Ascending aorta (tissue), 2 donors: ENCODE measurements around the gene TEX52. TPM values are rescaled to one million over a fixed set of nuclear protein-coding genes. Genes with fewer than 3 reads are reported as not detected.

ENCODE experiments used
- DNase-seq, 2 donors: peaks; one replicate each; pipeline ENCODE4 v3.0.0-alpha.2; 2019; ENCODE audit warnings: low spot score in 2 of 2
- H3K27ac ChIP-seq, 2 donors: fragments of 200-600 bp; sonication (generic); one replicate each; pipeline ENCODE4 v1.5.1; 2016 to 2017; ENCODE audit warnings: mild to moderate bottlenecking in 1 of 2
- H3K27me3 ChIP-seq: fragments of 200-600 bp; sonication (generic); one replicate; pipeline ENCODE4 v1.5.1; 2017
- H3K36me3 ChIP-seq, 2 donors: fragments of 200-600 bp; sonication (generic); one replicate each; pipeline ENCODE4 v1.5.1; 2016
- H3K4me1 ChIP-seq, 2 donors: fragments of 200-600 bp; sonication (generic); one replicate each; pipeline ENCODE4 v1.5.1; 2016 to 2017; ENCODE audit warnings: mild to moderate bottlenecking in 1 of 2
- H3K4me3 ChIP-seq, 2 donors: fragments of 200-600 bp; sonication (generic); one replicate each; pipeline ENCODE4 v1.5.1; 2016 to 2017; ENCODE audit warnings: mild to moderate bottlenecking in 1 of 2
- H3K9me3 ChIP-seq, 2 donors: fragments of 200-600 bp; sonication (generic); one replicate each; pipeline ENCODE4 v1.5.1; 2016
- intact Hi-C: fragments of 100-400 bp; cut with DNase I; formaldehyde crosslinking; loops from one replicate; pipeline ENCODE4 v1.15.1; 2023
- total RNA-seq: library from RNA; depleted of rRNA; stranded (reverse); fragments of >200 nt; gene quantifications from one replicate; pipeline ENCODE4 v1.1.0, GENCODE V29; 2016
- TF ChIP-seq, protein P1 (sequence below), 3 experiments: fragments of 200-600 bp in 2 of 3; fragments of 450-650 bp in 1 of 3; sonication (generic) in 2 of 3; IDR thresholded peaks; one replicate each; pipeline ENCODE4 v1.5.1; 2016 to 2019; ENCODE audit warnings: antibody characterized with exemption in 3 of 3, mild to moderate bottlenecking in 1 of 3, moderate library complexity in 1 of 3

Gene TEX52
- total RNA-seq, 1 donor from 2014 or later = not detected

DNA sequence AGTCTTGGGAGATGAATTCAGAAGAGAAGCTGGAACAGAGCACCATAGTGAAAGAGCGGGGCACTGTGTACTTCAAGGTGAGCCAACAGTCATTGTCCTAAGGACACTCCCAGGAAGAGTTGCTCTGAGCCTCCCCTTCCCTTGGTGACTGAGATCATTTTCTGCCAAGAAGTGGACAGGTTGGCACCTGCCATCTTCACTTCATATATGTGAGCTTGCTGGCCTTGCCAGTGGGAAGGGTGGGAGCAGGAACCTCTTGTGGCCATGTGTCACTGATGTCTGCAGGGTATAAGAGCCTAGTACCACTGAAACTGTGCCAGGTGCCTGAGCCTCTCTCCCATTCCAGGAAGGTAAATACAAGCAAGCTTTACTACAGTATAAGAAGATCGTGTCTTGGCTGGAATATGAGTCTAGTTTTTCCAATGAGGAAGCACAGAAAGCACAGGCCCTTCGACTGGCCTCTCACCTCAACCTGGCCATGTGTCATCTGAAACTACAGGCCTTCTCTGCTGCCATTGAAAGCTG lies 56.7 kb downstream of the TEX52 start:
- Histone ChIP-seq H3K27me3 (no peaks in the 10 kb centered on the region), H3K9me3 (no peaks in the 10 kb centered on the region), H3K4me1 (peaks cover 13 to 21% of the 10 kb centered on the region in 2 donors), H3K4me3 (no peak overlapping the region), H3K36me3 (peaks cover 63 to 78% of the 10 kb centered on the region in 2 donors), H3K27ac (no peak overlapping the region)
- intact Hi-C loops = no loop called here
- TF ChIP-seq, protein P1, sequence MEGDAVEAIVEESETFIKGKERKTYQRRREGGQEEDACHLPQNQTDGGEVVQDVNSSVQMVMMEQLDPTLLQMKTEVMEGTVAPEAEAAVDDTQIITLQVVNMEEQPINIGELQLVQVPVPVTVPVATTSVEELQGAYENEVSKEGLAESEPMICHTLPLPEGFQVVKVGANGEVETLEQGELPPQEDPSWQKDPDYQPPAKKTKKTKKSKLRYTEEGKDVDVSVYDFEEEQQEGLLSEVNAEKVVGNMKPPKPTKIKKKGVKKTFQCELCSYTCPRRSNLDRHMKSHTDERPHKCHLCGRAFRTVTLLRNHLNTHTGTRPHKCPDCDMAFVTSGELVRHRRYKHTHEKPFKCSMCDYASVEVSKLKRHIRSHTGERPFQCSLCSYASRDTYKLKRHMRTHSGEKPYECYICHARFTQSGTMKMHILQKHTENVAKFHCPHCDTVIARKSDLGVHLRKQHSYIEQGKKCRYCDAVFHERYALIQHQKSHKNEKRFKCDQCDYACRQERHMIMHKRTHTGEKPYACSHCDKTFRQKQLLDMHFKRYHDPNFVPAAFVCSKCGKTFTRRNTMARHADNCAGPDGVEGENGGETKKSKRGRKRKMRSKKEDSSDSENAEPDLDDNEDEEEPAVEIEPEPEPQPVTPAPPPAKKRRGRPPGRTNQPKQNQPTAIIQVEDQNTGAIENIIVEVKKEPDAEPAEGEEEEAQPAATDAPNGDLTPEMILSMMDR (IDR thresholded peaks at IDR 0.05) = no peak
- no peak for DNase-seq

Other genes starting within 250 kb of the TEX52 start
- gene FKBP4, start 62.1 kb downstream of the TEX52 start, total RNA-seq = 36.3 TPM
- 19.9 TPM for gene ITFG2, start 44.4 kb downstream of the TEX52 start, total RNA-seq
- 9.7 TPM for gene NRIP2, start 22.0 kb downstream of the TEX52 start, total RNA-seq
- not detected for gene FOXM1, start 20.1 kb upstream of the TEX52 start, total RNA-seq
- 2.9 TPM for gene RHNO1, start 20.2 kb upstream of the TEX52 start, total RNA-seq
- gene TULP3, start 33.9 kb upstream of the TEX52 start, total RNA-seq = 24.8 TPM
- 76.1 TPM for gene TEAD4, start 102.4 kb upstream of the TEX52 start, total RNA-seq
- gene TSPAN9, start 220.3 kb upstream of the TEX52 start, total RNA-seq = 109 TPM